ENCODE data around the gene ZCCHC4. TPM values are rescaled to one million over a fixed set of nuclear protein-coding genes. Genes with fewer than 3 reads are reported as not detected.

Gene ZCCHC4, protein sequence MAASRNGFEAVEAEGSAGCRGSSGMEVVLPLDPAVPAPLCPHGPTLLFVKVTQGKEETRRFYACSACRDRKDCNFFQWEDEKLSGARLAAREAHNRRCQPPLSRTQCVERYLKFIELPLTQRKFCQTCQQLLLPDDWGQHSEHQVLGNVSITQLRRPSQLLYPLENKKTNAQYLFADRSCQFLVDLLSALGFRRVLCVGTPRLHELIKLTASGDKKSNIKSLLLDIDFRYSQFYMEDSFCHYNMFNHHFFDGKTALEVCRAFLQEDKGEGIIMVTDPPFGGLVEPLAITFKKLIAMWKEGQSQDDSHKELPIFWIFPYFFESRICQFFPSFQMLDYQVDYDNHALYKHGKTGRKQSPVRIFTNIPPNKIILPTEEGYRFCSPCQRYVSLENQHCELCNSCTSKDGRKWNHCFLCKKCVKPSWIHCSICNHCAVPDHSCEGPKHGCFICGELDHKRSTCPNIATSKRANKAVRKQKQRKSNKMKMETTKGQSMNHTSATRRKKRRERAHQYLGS
- total RNA-seq, result 9.7 and 15.9 TPM in 2 replicates

GRCh38 chr4:25312496-25313200, at the start of gene ZCCHC4:
ZCCHC4 (plus strand) TSS chr4:25312774; CDS start chr4:25312810, 36 bp downstream.

GRCh38 chr4:25376754-25377571, 64.4 kb downstream of the ZCCHC4 start, which contains the start of gene ANAPC4:
ANAPC4 (plus strand) TSS chr4:25377263; CDS start chr4:25377428, 165 bp downstream.

Other genes with a start within 250 kb of the ZCCHC4 start
- 3.3 and 5.1 TPM in 2 replicates for gene SEPSECS, start 152.3 kb upstream of the ZCCHC4 start, total RNA-seq
- 16.4 and 22.6 TPM in 2 replicates for gene PI4K2B, start 78.7 kb upstream of the ZCCHC4 start, total RNA-seq
- gene ANAPC4, start 64.5 kb downstream of the ZCCHC4 start, total RNA-seq, result 12.0 and 15.2 TPM in 2 replicates